K562 (cell line): ENCODE results near the gene SLC25A36. TPM values are rescaled to one million over a fixed set of nuclear protein-coding genes. Genes with fewer than 3 reads are reported as not detected.
"Not testable (repeated sequence)": the region's sequence is repeated elsewhere in the genome, so short reads cannot be mapped to it uniquely, and the experiment has no call there.

Experiments
- ATAC-seq: fragments of 200-7000 bp; cut with Tn5 transposase; 3 replicates; pipeline ENCODE4 v1.9.1; 2020; ENCODE audit warnings: moderate library complexity
- BruUV-seq: library from RNA; stranded (reverse); fragments of 400-500 nt; replicated peaks from 2 replicates; lab custom pipeline; 2021; lab: Mats Ljungman, UMichigan
- CTCF ChIA-PET: fragments of 300-600 bp; formaldehyde crosslinking; extraction: SDS; loops from one replicate; lab custom pipeline; 2021; ENCODE audit warnings: low intra/inter-chr PET ratio; lab: Yijun Ruan, JAX
- POLR2A ChIA-PET: fragments of 300-600, 350-650 bp; sonication (Branson Sonifier 250); formaldehyde crosslinking; extraction: SDS; loops from one replicate; lab custom pipeline; 2021; ENCODE audit warnings: antibody characterized with exemption, inconsistent platforms; lab: Yijun Ruan, JAX
- DNase-seq, 4 experiments: peaks; one replicate each; pipeline versions ENCODE4 v3.0.0 to v3.0.0-alpha.2; 2011 to 2018; ENCODE audit warnings: low spot score in 3 of 4, mixed read lengths in 3 of 4; ENCODE audit errors: extremely low read depth in 1 of 4
- FAIRE-seq: peaks from 2 replicates; lab custom pipeline; 2011; peaks lifted over from hg19 to GRCh38; lab: Jason Lieb, UNC
- H2AFZ ChIP-seq: 2 replicates; pipeline ENCODE4 v1.6.0; 2011; ENCODE audit warnings: low read depth, low read length, control low read depth, inconsistent platforms
- H3K27ac ChIP-seq: fragments of 200-600 bp; 3 replicates; pipeline ENCODE4 v1.8.0; 2011; ENCODE audit warnings: low read depth, mild to moderate bottlenecking, control low read depth, inconsistent platforms, low read length, moderate library complexity, mixed read lengths; ENCODE audit errors: extremely low read depth
- H3K27me3 ChIP-seq, 2 experiments: fragments of 300-600 bp in 1 of 2; 2 replicates in 1 of 2; 3 replicates in 1 of 2; pipeline versions ENCODE4 v1.6.0 to v1.8.0; 2011; ENCODE audit warnings: inconsistent platforms in 2 of 2, low read length in 2 of 2, mild to moderate bottlenecking in 1 of 2, mixed read lengths in 1 of 2, moderate library complexity in 1 of 2; ENCODE audit not compliant: control insufficient read depth in 2 of 2, insufficient read depth in 2 of 2
- H3K36me3 ChIP-seq: fragments of 300-600 bp; 3 replicates; pipeline ENCODE4 v1.8.0; 2011; ENCODE audit warnings: mild to moderate bottlenecking, low read length, inconsistent platforms; ENCODE audit not compliant: control insufficient read depth, insufficient read depth
- H3K4me1 ChIP-seq, 2 experiments: fragments of 200-600 bp in 1 of 2; replicated peaks in 1 of 2; 2 replicates in 1 of 2; 3 replicates in 1 of 2; pipeline versions ENCODE4 v1.5.1 to v1.8.0; 2011; ENCODE audit warnings: inconsistent platforms in 2 of 2, low read length in 2 of 2, mild to moderate bottlenecking in 1 of 2, mixed read lengths in 1 of 2, moderate library complexity in 1 of 2; ENCODE audit not compliant: control insufficient read depth in 2 of 2, insufficient read depth in 2 of 2
- H3K4me2 ChIP-seq: 2 replicates; pipeline ENCODE4 v1.6.1; 2011; ENCODE audit warnings: low read length, control low read depth, inconsistent platforms, mixed read lengths; ENCODE audit not compliant: insufficient read depth
- H3K4me3 ChIP-seq: fragments of 200-600 bp; sonication (generic), shearing (Covaris generic); 2 replicates; pipeline ENCODE4 v1.5.1; 2016; ENCODE audit warnings: control low read depth, inconsistent platforms
- H3K79me2 ChIP-seq: fragments of 200-600 bp; 3 replicates; pipeline ENCODE4 v1.8.0; 2011; ENCODE audit warnings: low read length, inconsistent platforms; ENCODE audit not compliant: control insufficient read depth, insufficient read depth
- H3K9ac ChIP-seq, 2 experiments: 2 replicates each; pipeline versions ENCODE4 v1.6.0 to v1.6.1; 2011; ENCODE audit warnings: low read depth in 2 of 2, low read length in 2 of 2, control low read depth in 1 of 2, inconsistent platforms in 1 of 2, mild to moderate bottlenecking in 1 of 2, mixed read lengths in 1 of 2; ENCODE audit not compliant: insufficient read depth in 1 of 2
- H3K9me1 ChIP-seq: one replicate; pipeline ENCODE4 v1.6.0; 2011; ENCODE audit warnings: inconsistent platforms, mild to moderate bottlenecking, low read length, moderate library complexity; ENCODE audit not compliant: control insufficient read depth, insufficient read depth
- H3K9me3 ChIP-seq: replicated peaks from 2 replicates; pipeline ENCODE4 v1.5.1; 2011; ENCODE audit warnings: low read depth, low read length, inconsistent platforms; ENCODE audit not compliant: control insufficient read depth, insufficient read depth
- H4K20me1 ChIP-seq: replicated peaks from 2 replicates; pipeline ENCODE4 v1.6.1; 2011; ENCODE audit warnings: low read length, inconsistent platforms, mixed read lengths; ENCODE audit not compliant: control insufficient read depth, insufficient read depth
- CEBPB ChIP-seq: fragments of 450-650 bp; IDR thresholded peaks from 2 replicates; pipeline ENCODE4 v1.6.1; 2016; ENCODE audit warnings: missing genetic modification characterization, missing compliant biosample characterization
- CEBPG ChIP-seq, 3 experiments: fragments of 200-800 bp in 1 of 3; sonication (Bioruptor generic) in 1 of 3; sonication (generic) in 1 of 3; formaldehyde crosslinking in 1 of 3; IDR thresholded peaks in 2 of 3; conservative IDR thresholded peaks in 1 of 3; 2 replicates each; pipeline versions ENCODE4 v1.6.1 to v1.8.0; 2016 to 2022; ENCODE audit warnings: missing compliant biosample characterization in 2 of 3, missing genetic modification characterization in 2 of 3, mild to moderate bottlenecking in 1 of 3, missing genetic modification reagents in 1 of 3
- DDX20 ChIP-seq: fragments of 450-650 bp; IDR thresholded peaks from 2 replicates; pipeline ENCODE4 v1.6.1; 2016; ENCODE audit warnings: missing genetic modification characterization, low read depth, mild to moderate bottlenecking, missing compliant biosample characterization, moderate library complexity
- KDM1A ChIP-seq, 2 experiments: fragments of 450-650 bp; IDR thresholded peaks; 2 replicates each; pipeline ENCODE4 v1.6.1; 2016; ENCODE audit warnings: mild to moderate bottlenecking in 2 of 2
- NELFE ChIP-seq: IDR thresholded peaks from 2 replicates; pipeline ENCODE4 v1.6.1; 2011; ENCODE audit warnings: mild to moderate bottlenecking; ENCODE audit not compliant: insufficient read depth, insufficient read length
- POLR2H ChIP-seq: IDR thresholded peaks from 2 replicates; pipeline ENCODE4 v1.6.1; 2016; ENCODE audit warnings: missing genetic modification characterization, low read depth, mild to moderate bottlenecking, control low read depth, missing compliant biosample characterization, moderate library complexity
- RFX1 ChIP-seq: fragments of 450-650 bp; IDR thresholded peaks from 2 replicates; pipeline ENCODE4 v1.6.1; 2016; ENCODE audit warnings: mild to moderate bottlenecking, moderate library complexity
- SUPT5H ChIP-seq: fragments of 450-650 bp; IDR thresholded peaks from 2 replicates; pipeline ENCODE4 v1.6.1; 2016
- ZNF146 ChIP-seq: IDR thresholded peaks from one replicate; pipeline ENCODE4 v1.6.1; 2018; ENCODE audit warnings: missing compliant biosample characterization; ENCODE audit not compliant: unreplicated experiment
- WGBS: fragments of 100-300 bp; shearing (Covaris generic); methylation state at CpG from one replicate; pipeline ENCODE4 v1.1.6; 2016; ENCODE audit warnings: low coverage, mixed read lengths; ENCODE audit not compliant: insufficient coverage; ENCODE audit errors: missing lambda C conversion rate; 5-methylcytosine and 5-hydroxymethylcytosine counted together
- in situ Hi-C: fragments of 300-500 bp; cut with MboI; formaldehyde crosslinking; loops from 4 replicates; pipeline ENCODE4 v1.15.0; 2018; ENCODE audit warnings: inconsistent platforms, mixed read lengths
- intact Hi-C: fragments of 100-400 bp; cut with micrococcal nuclease; formaldehyde crosslinking; loops from 2 replicates; pipeline ENCODE4 v1.14.2; 2022
- polyA plus RNA-seq, 8 experiments: library from polyadenylated mRNA; depleted of rRNA in 4 of 8; stranded (reverse) in 5 of 8; unstranded in 3 of 8; fragments of >200 nt; fragmentation: Nextera tagmentation in 2 of 8; fragmentation: Illumina TruSeq in 1 of 8; extraction: Ambion mirVana in 2 of 8; extraction: Trizol in 1 of 8; gene quantifications; 2 replicates each; pipeline versions ENCODE4 v1.2.1 to v1.2.3, GENCODE V29; 2011 to 2014; ENCODE audit warnings: inconsistent platforms in 1 of 8, missing spikeins in 1 of 8
- total RNA-seq, 7 experiments: library from RNA; depleted of rRNA in 6 of 7; stranded (reverse); fragments of >200 nt in 6 of 7; fragmentation: Illumina TruSeq in 2 of 7; extraction: Trizol in 2 of 7; gene quantifications; 2 replicates each; pipeline versions ENCODE4 v1.2.1 to v1.2.3, GENCODE V29; 2011 to 2021; ENCODE audit warnings: low replicate concordance in 1 of 7

Gene SLC25A36
- total and polyA plus RNA-seq, 9 of the 15 experiments (the other 6 are each of a cell fraction or from before 2014, with no cell fraction given) = 12.0 to 95.3 (median 43.3) TPM

GRCh38 chr3:140939305-140939704, 2.3 kb upstream of the SLC25A36 start:
- H3K27ac ChIP-seq, H3K9me3 ChIP-seq, H3K36me3 ChIP-seq, H3K9ac ChIP-seq, H3K9me1 ChIP-seq, in situ Hi-C loops, ATAC-seq, H3K4me2 ChIP-seq, H3K27me3 ChIP-seq, FAIRE-seq, H3K4me1 ChIP-seq, H4K20me1 ChIP-seq, BruUV-seq, POLR2A ChIA-PET, DNase-seq, H2AFZ ChIP-seq, H3K4me3 ChIP-seq, intact Hi-C loops: not testable (repeated sequence)
- peak; percentile 88 for TF ChIP-seq ZNF146 (CRISPR knock-in tag)
- 47% methylated on average over 4 of the region's 4 CpGs for WGBS
- H3K79me2 ChIP-seq = peaks cover 25% of the 10 kb centered on the region
- CTCF ChIA-PET = interaction anchor here (0.6 kb wide), 1 partner anchor 16 kb away, joined by 4 read pairs; no protein-coding TSS in a partner anchor

GRCh38 chr3:140941090-140941433, 574 bp upstream of the SLC25A36 start:
- in situ Hi-C loops = no loop called here
- Histone ChIP-seq H3K79me2 (peaks cover 43% of the 10 kb centered on the region), H3K27me3 (no peaks in the 10 kb centered on the region), H3K9me3 (0 out of 2 replicates have a peak, but pooled peaks cover 2% of the 10 kb centered on the region), H3K9ac (peak overlapping the region; percentile 72 to 99), H3K27ac (peak overlapping the region; percentile 55), H3K9me1 (no peaks in the 10 kb centered on the region), H3K4me1 (peaks cover 4 to 7% of the 10 kb centered on the region in 2 experiments), H4K20me1 (0 out of 2 replicates have a peak, but pooled peaks cover 9% of the 10 kb centered on the region), H3K4me2 (peak overlapping the region; percentile 86), H3K36me3 (peaks cover 10% of the 10 kb centered on the region; the same call in 1 of the 3 replicates), H2AFZ (peak overlapping the region; percentile 85), H3K4me3 (peak overlapping the region; percentile 92)
- intact Hi-C loops = no loop called here
- ATAC-seq (no peak), FAIRE-seq (no peak), DNase-seq (no peak)
- TF ChIP-seq NELFE = no peak
- 0 out of 2 replicates have a peak, but pooled peaks have one; percentile 5 for TF ChIP-seq RFX1
- no peak for TF ChIP-seq CEBPG (CRISPR knock-in tag; IDR thresholded peaks at IDR 0.05)
- peak; percentile 73 to 89 for TF ChIP-seq CEBPG (tag; conservative IDR thresholded peaks at IDR 0.05 in 1 of 2, IDR thresholded peaks at IDR 0.05 in 1 of 2)
- TF ChIP-seq DDX20 (tag) = no peak
- TF ChIP-seq POLR2H (tag) = 0 out of 2 replicates have a peak, but pooled peaks have one; percentile 2
- TF ChIP-seq CEBPB = peak; percentile 86
- TF ChIP-seq SUPT5H = no peak
- TF ChIP-seq KDM1A (IDR thresholded peaks at IDR 0.05) = peak in 1 of 2 experiments; percentile 70; a peak in 2 of 4 replicates
- ChIA-PET CTCF (no interaction called here), POLR2A (interaction anchor here (0.6 to 2.1 kb wide), 3 partner anchors 11 to 331 kb away, joined by 3 to 6 read pairs (median 3); no protein-coding TSS in a partner anchor)
- BruUV-seq = TSS peak; percentile 82
- WGBS = 42% methylated on average over 5 of the region's 5 CpGs
